Testis (tissue), 2 donors: Measurements from ENCODE around the gene FARP2.

Source experiments
- POLR2A ChIP-seq: fragments of 450-650 bp; IDR thresholded peaks from one replicate; pipeline ENCODE4 v1.6.1; 2017; ENCODE audit warnings: antibody characterized with exemption, mild to moderate bottlenecking, moderate library complexity
- TF ChIP-seq, protein P1 (sequence below), 3 experiments: fragments of 450-650 bp in 2 of 3; fragments of 200-600 bp in 1 of 3; sonication (generic) in 1 of 3; IDR thresholded peaks; one replicate each; pipeline ENCODE4 v1.5.1; 2016 to 2019; ENCODE audit warnings: antibody characterized with exemption in 3 of 3, mild to moderate bottlenecking in 2 of 3, moderate library complexity in 1 of 3

DNA sequence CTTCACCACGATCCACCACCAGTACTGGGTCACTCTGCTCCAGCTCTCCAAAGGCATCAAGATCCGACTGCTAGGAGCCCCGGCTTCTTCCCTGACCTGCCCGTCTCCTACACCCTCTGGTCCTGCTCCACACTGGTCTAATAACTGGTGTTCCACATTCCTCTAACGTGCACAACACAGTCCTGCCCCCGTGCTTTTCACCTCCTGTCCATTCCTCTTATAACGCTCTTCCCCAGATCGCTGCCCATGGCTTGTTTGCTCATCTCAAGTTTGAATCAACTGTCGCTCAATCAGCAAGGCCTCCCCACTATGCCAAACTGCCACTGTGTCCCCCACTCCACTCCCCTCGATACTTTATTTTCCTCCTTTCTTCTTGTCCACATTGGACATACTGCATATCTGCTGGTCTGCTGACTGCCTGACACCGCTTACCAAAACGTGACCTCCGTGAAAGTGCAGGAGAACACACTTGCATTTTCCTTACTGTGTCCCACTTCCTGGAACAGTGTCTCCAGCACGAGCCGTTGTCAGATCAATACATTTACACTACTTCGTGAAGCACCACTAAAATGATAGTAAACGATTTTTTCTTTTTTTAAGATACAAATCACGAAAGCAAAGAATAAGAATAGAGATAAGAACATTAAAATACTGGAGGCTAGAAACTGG lies 47.1 kb upstream of the FARP2 start:
- TF ChIP-seq, protein P1, sequence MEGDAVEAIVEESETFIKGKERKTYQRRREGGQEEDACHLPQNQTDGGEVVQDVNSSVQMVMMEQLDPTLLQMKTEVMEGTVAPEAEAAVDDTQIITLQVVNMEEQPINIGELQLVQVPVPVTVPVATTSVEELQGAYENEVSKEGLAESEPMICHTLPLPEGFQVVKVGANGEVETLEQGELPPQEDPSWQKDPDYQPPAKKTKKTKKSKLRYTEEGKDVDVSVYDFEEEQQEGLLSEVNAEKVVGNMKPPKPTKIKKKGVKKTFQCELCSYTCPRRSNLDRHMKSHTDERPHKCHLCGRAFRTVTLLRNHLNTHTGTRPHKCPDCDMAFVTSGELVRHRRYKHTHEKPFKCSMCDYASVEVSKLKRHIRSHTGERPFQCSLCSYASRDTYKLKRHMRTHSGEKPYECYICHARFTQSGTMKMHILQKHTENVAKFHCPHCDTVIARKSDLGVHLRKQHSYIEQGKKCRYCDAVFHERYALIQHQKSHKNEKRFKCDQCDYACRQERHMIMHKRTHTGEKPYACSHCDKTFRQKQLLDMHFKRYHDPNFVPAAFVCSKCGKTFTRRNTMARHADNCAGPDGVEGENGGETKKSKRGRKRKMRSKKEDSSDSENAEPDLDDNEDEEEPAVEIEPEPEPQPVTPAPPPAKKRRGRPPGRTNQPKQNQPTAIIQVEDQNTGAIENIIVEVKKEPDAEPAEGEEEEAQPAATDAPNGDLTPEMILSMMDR (IDR thresholded peaks at IDR 0.05), result no peak
- TF ChIP-seq POLR2A, result no peak
